Activated naive CD4-positive, alpha-beta T cell treated with anti-CD3 and anti-CD28 coated beads for 36 hours (primary cell): ENCODE data around the gene PDK2. TPM values are rescaled to one million over a fixed set of nuclear protein-coding genes. Genes with fewer than 3 reads are reported as not detected.

ENCODE experiments used
- CTCF ChIA-PET: fragments of 350-600 bp; sonication (Branson Sonifier 250); formaldehyde crosslinking; loops from one replicate; lab custom pipeline; 2021; ENCODE audit warnings: antibody characterized with exemption; lab: Charles Lee
- DNase-seq: peaks from one replicate; pipeline ENCODE4 v3.0.0-alpha.2; 2020
- H3K27ac Mint-ChIP-seq: one replicate; pipeline ENCODE4 v1.8.0; 2021; ENCODE audit warnings: mild to moderate bottlenecking, mixed read lengths
- H3K27me3 Mint-ChIP-seq: one replicate; pipeline ENCODE4 v1.8.0; 2021; ENCODE audit warnings: low read depth, mixed read lengths
- H3K36me3 Mint-ChIP-seq: one replicate; pipeline ENCODE4 v1.8.0; 2021; ENCODE audit warnings: low read depth, mixed read lengths
- H3K4me1 Mint-ChIP-seq: one replicate; pipeline ENCODE4 v1.8.0; 2021; ENCODE audit warnings: low read depth, mixed read lengths
- H3K4me3 Mint-ChIP-seq: one replicate; pipeline ENCODE4 v1.8.0; 2021; ENCODE audit warnings: mild to moderate bottlenecking, moderate library complexity, mixed read lengths
- H3K9me3 Mint-ChIP-seq: one replicate; pipeline ENCODE4 v1.8.0; 2021; ENCODE audit warnings: mixed read lengths
- intact Hi-C: fragments of 100-400 bp; cut with micrococcal nuclease; formaldehyde crosslinking; loops from one replicate; pipeline ENCODE4 v1.15.1; 2023
- total RNA-seq, 2 experiments: library from RNA; stranded (reverse); gene quantifications; one replicate each; pipeline ENCODE4 v1.2.3, GENCODE V29; 2021

Gene PDK2
- total RNA-seq, 2 experiments from 2014 or later: 10.5 to 11.1 TPM

- peaks cover 16% of the 10 kb centered on the region for H3K4me1 Mint-ChIP-seq
- H3K4me3 Mint-ChIP-seq: peak overlapping the region; percentile 82
- no peaks in the 10 kb centered on the region for H3K36me3 Mint-ChIP-seq
- CTCF ChIA-PET: interaction anchor here (0.7 to 3.1 kb wide), 4 partner anchors 9 to 143 kb away, joined by 3 to 12 read pairs (median 3); no protein-coding TSS in a partner anchor
- no peak overlapping the region for H3K27ac Mint-ChIP-seq
- no peak for DNase-seq
- H3K27me3 Mint-ChIP-seq: no peaks in the 10 kb centered on the region
- no peaks in the 10 kb centered on the region for H3K9me3 Mint-ChIP-seq
- intact Hi-C loops: no loop called here
Measured at GRCh38 chr17:50096092-50096491, 941 bp downstream of the PDK2 start.

DNA sequence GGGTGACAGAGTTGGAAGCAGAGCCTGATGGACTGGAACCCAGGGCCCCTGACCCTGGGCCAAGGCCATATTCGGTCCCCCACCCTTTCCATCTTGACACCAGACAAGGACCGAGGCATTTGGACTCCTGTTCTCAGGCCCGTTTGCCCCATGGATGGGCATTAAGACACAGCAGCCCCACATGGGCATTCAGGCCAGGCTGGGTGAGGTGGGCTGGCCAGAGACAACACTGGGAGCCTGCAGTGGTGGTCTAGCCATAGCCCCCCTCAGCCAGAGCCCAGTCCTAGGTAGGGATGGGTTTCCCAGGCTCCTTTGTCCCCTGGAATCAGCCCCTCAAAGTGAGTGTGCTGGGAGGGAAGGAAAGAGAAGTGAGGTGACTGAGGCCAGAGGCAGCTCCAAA is 1.6 kb downstream of the PDK2 start:
- Mint-ChIP-seq H3K4me1 (peaks cover 16% of the 10 kb centered on the region), H3K4me3 (no peak overlapping the region), H3K27ac (no peak overlapping the region), H3K36me3 (no peaks in the 10 kb centered on the region), H3K9me3 (no peaks in the 10 kb centered on the region), H3K27me3 (no peaks in the 10 kb centered on the region)
- DNase-seq: no peak
- intact Hi-C loops: no loop called here
- CTCF ChIA-PET: interaction anchor here (0.7 to 3.1 kb wide), 4 partner anchors 9 to 143 kb away, joined by 3 to 12 read pairs (median 4); no protein-coding TSS in a partner anchor

DNA sequence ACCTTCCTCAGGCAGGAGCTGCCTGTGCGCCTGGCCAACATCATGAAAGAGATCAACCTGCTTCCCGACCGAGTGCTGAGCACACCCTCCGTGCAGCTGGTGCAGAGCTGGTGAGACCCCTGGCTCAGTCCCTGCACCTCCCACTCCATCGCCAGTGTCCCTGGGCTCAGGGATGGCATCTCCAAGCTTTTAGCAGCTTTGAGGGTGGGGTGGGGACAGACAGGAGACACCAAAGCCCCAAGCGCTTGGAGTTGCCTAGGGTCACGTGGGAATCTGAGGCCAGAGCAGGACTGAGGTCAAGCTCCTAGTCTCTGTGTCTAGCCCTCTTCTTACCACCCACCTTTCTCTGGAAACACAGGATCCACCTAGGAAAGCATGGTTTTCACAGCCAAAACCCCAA is 2.3 kb downstream of the PDK2 start:
- no peak overlapping the region for H3K4me3 Mint-ChIP-seq
- H3K36me3 Mint-ChIP-seq: no peaks in the 10 kb centered on the region
- CTCF ChIA-PET: interaction anchor here (0.8 to 3.1 kb wide), 3 partner anchors 10 to 101 kb away, joined by 3 to 12 read pairs (median 4); no protein-coding TSS in a partner anchor
- H3K9me3 Mint-ChIP-seq: no peaks in the 10 kb centered on the region
- H3K27me3 Mint-ChIP-seq: no peaks in the 10 kb centered on the region
- no peak for DNase-seq
- intact Hi-C loops: no loop called here
- H3K4me1 Mint-ChIP-seq: peaks cover 16% of the 10 kb centered on the region
- no peak overlapping the region for H3K27ac Mint-ChIP-seq

DNA sequence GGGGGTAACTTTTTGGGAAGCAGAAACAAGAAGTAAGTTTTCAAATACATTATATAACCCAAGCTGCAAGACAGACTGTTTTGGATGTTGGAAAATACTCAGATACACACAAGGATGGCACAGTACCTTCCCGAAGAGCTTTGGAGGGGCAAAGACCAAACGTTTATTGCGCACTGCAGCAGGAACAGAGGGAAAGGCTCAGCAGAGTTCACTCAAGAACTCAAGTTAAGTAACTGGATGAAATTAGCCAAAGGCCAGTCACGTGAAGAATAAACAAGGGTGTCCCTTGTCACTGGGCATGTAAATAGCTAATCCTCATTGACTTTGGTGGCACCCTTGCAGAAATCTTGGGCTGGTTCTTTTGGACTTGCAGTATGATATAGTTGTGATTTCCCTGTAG is 2.8 kb downstream of the PDK2 start:
- H3K4me1 Mint-ChIP-seq: peaks cover 16% of the 10 kb centered on the region
- no peaks in the 10 kb centered on the region for H3K36me3 Mint-ChIP-seq
- no peak for DNase-seq
- no peak overlapping the region for H3K27ac Mint-ChIP-seq
- H3K27me3 Mint-ChIP-seq: no peaks in the 10 kb centered on the region
- CTCF ChIA-PET: interaction anchor here (0.7 to 3.1 kb wide), 2 partner anchors 10 to 24 kb away, joined by 3 to 12 read pairs; no protein-coding TSS in a partner anchor
- intact Hi-C loops: no loop called here
- no peaks in the 10 kb centered on the region for H3K9me3 Mint-ChIP-seq
- no peak overlapping the region for H3K4me3 Mint-ChIP-seq

GRCh38 chr17:50098583-50098982 is 3.4 kb downstream of the PDK2 start:
- Mint-ChIP-seq H3K4me1 (peaks cover 16% of the 10 kb centered on the region), H3K9me3 (no peaks in the 10 kb centered on the region), H3K4me3 (no peak overlapping the region), H3K27ac (no peak overlapping the region), H3K36me3 (no peaks in the 10 kb centered on the region), H3K27me3 (no peaks in the 10 kb centered on the region)
- intact Hi-C loops: no loop called here
- CTCF ChIA-PET: interaction anchor here (0.7 to 3.1 kb wide), 3 partner anchors 11 to 198 kb away, joined by 3 to 12 read pairs (median 3); no protein-coding TSS in a partner anchor
- DNase-seq: no peak

- no peaks in the 10 kb centered on the region for H3K27me3 Mint-ChIP-seq
- H3K4me1 Mint-ChIP-seq: peaks cover 16% of the 10 kb centered on the region
- no peaks in the 10 kb centered on the region for H3K9me3 Mint-ChIP-seq
- no peak overlapping the region for H3K4me3 Mint-ChIP-seq
- H3K36me3 Mint-ChIP-seq: no peaks in the 10 kb centered on the region
- intact Hi-C loops: no loop called here
- CTCF ChIA-PET: interaction anchor here (1.4 to 1.8 kb wide), 2 partner anchors 40 to 198 kb away, joined by 3 to 4 read pairs; no protein-coding TSS in a partner anchor
- DNase-seq: no peak
- H3K27ac Mint-ChIP-seq: no peak overlapping the region
Measured at GRCh38 chr17:50099003-50099402, 3.9 kb downstream of the PDK2 start.

DNA sequence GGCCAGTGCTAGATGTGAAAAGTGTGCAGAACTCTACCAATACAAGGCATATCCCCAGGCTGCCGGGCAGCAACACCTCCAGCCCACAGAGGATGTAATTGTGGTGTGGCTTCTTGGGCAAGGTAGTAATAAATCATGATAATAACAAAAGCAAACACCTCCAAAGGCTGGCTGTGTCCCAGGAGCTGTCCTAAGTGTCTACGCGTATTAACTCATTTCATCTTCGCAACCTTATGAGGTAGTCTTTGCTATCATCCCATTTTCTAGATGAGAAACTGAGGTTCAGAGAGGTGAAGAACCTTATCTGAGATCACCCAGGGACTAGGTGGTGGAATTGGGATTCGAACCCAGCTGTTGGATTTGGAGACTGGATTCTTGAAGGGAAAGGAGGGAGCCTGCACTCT is 5.3 kb downstream of the PDK2 start:
- H3K27me3 Mint-ChIP-seq: no peaks in the 10 kb centered on the region
- no peaks in the 10 kb centered on the region for H3K36me3 Mint-ChIP-seq
- H3K27ac Mint-ChIP-seq: no peak overlapping the region
- intact Hi-C loops: no loop called here
- no peaks in the 10 kb centered on the region for H3K9me3 Mint-ChIP-seq
- CTCF ChIA-PET: interaction anchor here (0.6 to 1.8 kb wide), 5 partner anchors 13 to 70 kb away, joined by 3 to 10 read pairs (median 4); no protein-coding TSS in a partner anchor
- H3K4me3 Mint-ChIP-seq: no peak overlapping the region
- DNase-seq: no peak
- peaks cover 12% of the 10 kb centered on the region for H3K4me1 Mint-ChIP-seq

GRCh38 chr17:50100921-50101345 is 5.8 kb downstream of the PDK2 start:
- no peaks in the 10 kb centered on the region for H3K9me3 Mint-ChIP-seq
- H3K27ac Mint-ChIP-seq: no peak overlapping the region
- no peaks in the 10 kb centered on the region for H3K36me3 Mint-ChIP-seq
- no peak overlapping the region for H3K4me3 Mint-ChIP-seq
- intact Hi-C loops: no loop called here
- peaks cover 8% of the 10 kb centered on the region for H3K4me1 Mint-ChIP-seq
- CTCF ChIA-PET: interaction anchor here (0.6 to 1.8 kb wide), 3 partner anchors 13 to 71 kb away, joined by 3 to 10 read pairs (median 4); no protein-coding TSS in a partner anchor
- no peak for DNase-seq
- no peaks in the 10 kb centered on the region for H3K27me3 Mint-ChIP-seq

DNA sequence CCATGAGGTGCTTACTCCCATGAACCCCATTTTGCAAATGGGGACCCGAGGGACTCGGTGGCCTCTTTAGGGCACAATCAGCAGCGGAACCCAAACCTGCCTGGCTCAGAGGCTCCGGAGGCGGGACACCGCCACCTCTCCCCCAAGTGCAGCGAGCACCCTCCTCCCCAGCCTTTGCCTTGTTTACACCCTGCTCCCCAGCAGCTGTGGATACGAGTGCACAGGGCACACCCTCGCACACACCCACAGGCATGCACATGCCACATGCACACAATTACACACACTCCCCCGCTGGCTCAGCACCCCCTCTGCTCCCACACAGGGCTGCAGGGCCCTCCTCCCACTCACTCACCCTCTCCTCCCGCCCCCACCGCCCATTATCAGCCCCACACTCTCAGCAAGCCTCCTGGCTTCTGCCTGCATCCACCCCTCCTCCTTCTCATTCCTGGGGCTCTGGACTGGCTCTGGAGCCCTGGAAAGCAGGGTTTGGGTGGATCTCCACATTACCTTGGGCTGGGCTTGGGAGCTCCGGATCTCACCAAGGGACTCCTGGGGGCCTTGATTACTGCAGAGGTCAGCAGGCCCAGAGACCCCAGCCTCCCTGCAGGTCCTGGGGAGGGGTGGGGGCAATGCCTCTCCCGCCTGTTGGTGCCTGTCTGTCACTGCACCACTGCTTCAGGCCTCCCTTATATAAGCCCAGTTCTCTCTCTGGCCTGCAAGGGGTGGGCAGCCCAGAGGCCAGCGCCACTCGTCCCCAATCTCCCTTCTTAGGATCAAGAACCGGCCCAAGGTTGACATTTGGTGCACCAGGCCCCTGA is 6.4 kb downstream of the PDK2 start:
- Mint-ChIP-seq H3K27ac (no peak overlapping the region), H3K27me3 (no peaks in the 10 kb centered on the region), H3K9me3 (no peaks in the 10 kb centered on the region), H3K4me1 (peaks cover 2% of the 10 kb centered on the region), H3K36me3 (no peaks in the 10 kb centered on the region), H3K4me3 (no peak overlapping the region)
- intact Hi-C loops: no loop called here
- CTCF ChIA-PET: interaction anchor here (1.0 to 2.8 kb wide), 4 partner anchors 7 to 75 kb away, joined by 3 to 11 read pairs (median 7); partner anchors contain the start of gene PDK2
- DNase-seq: no peak

GRCh38 chr17:50102164-50102991 is 7.2 kb downstream of the PDK2 start:
- H3K27ac Mint-ChIP-seq: no peak overlapping the region
- no peak for DNase-seq
- no peaks in the 10 kb centered on the region for H3K4me1 Mint-ChIP-seq
- H3K27me3 Mint-ChIP-seq: no peaks in the 10 kb centered on the region
- CTCF ChIA-PET: interaction anchor here (1.0 to 2.8 kb wide), 5 partner anchors 8 to 75 kb away, joined by 3 to 11 read pairs (median 4); partner anchors contain the start of gene PDK2
- intact Hi-C loops: no loop called here
- no peaks in the 10 kb centered on the region for H3K36me3 Mint-ChIP-seq
- no peaks in the 10 kb centered on the region for H3K9me3 Mint-ChIP-seq
- H3K4me3 Mint-ChIP-seq: no peak overlapping the region

GRCh38 chr17:50103252-50103651 is 8.1 kb downstream of the PDK2 start:
- no peak overlapping the region for H3K27ac Mint-ChIP-seq
- H3K4me3 Mint-ChIP-seq: no peak overlapping the region
- no peak for DNase-seq
- no peaks in the 10 kb centered on the region for H3K27me3 Mint-ChIP-seq
- intact Hi-C loops: no loop called here
- no peaks in the 10 kb centered on the region for H3K36me3 Mint-ChIP-seq
- no peaks in the 10 kb centered on the region for H3K4me1 Mint-ChIP-seq
- CTCF ChIA-PET: interaction anchor here (1.1 to 2.8 kb wide), 5 partner anchors 9 to 17 kb away, joined by 3 to 11 read pairs (median 4); partner anchors contain the start of gene PDK2
- H3K9me3 Mint-ChIP-seq: no peaks in the 10 kb centered on the region

DNA sequence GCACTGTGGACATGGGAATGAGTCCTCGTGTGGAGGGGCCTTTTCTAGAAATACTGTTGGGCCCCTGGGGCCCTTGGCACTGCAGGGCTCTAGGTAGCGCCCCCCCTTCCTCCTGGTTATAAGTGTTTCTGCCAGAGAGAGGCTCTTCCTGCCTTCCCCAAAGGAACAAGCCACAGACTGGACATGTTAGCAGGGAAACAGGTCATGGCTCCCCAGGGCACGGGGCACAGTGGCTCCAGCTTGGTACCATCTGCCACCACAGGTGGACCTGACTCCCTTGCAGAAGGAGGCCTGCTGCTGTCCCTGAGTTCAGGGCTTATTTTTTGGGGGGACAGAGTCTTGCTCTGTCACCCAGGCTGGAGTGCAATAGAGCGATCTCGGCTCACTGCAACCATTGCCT is 8.8 kb downstream of the PDK2 start:
- Mint-ChIP-seq H3K27ac (no peak overlapping the region), H3K4me1 (no peaks in the 10 kb centered on the region), H3K36me3 (peaks cover 3% of the 10 kb centered on the region), H3K27me3 (no peaks in the 10 kb centered on the region), H3K9me3 (no peaks in the 10 kb centered on the region), H3K4me3 (no peak overlapping the region)
- intact Hi-C loops: no loop called here
- no peak for DNase-seq
- CTCF ChIA-PET: interaction anchor here (0.6 to 2.8 kb wide), 7 partner anchors 10 to 736 kb away, joined by 3 to 11 read pairs (median 4); partner anchors contain the start of gene PDK2
